Stimulated activated CD4-positive, alpha-beta T cell treated with anti-CD3 and anti-CD28 coated beads, TNF-alpha, amount 100 ng/mL, for 4 hours (primary cell): Measurements from ENCODE around the gene TEX30.
A peak's percentile ranks its signal among the peaks of the same experiment; 100 is the strongest.
"Not testable (repeated sequence)": the region's sequence is repeated elsewhere in the genome, so short reads cannot be mapped to it uniquely, and the experiment has no call there.

Source experiments
- DNase-seq, 3 experiments: peaks; one replicate each; pipeline ENCODE4 v3.0.0-alpha.2; 2020; ENCODE audit warnings: low read depth in 3 of 3

The TEX30 gene

DNA sequence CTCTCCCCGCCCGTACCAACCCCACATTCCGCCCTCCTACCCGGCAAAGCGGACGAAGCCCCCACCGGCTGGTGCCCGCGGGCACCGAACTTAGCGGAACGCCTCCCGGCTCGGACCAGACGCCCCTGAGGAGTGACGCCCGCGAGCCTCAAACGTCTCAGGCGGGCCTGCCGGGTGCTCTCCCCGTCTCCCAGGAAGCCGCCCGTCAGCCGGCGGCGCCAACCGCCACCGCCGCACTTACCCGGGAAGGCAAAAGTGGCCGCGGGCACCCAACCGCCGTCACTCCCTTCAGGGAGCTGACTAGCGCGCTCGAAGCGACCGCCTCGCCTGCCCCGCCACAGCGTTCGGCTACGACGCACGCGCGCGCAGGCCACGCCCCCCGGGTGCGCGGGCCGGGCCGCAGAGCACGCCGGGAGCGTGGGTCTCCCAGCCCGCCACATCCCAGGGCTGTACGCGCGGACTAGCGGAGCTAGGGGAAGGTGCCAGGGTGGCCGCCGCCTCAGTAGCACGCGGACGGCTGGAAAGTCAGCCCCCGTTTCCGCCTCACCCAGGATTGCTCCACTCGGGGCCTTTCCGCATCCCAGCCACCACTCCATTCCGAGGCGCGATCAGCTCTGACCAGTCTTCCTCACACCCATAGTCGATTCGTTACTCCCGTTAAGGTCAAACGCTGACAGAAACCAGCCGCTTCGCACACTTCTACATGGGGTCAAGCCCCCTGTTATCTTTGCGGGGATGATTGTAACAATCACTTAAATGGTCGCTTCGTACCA lies at the start of gene TEX30:
TSS of gene TEX30 (minus strand) at position 346 of the 773 bp plus-strand sequence. CDS start 3,760 bp downstream, outside the sequence.
- peak; percentile 73 to 79 (median 78) for DNase-seq

DNA sequence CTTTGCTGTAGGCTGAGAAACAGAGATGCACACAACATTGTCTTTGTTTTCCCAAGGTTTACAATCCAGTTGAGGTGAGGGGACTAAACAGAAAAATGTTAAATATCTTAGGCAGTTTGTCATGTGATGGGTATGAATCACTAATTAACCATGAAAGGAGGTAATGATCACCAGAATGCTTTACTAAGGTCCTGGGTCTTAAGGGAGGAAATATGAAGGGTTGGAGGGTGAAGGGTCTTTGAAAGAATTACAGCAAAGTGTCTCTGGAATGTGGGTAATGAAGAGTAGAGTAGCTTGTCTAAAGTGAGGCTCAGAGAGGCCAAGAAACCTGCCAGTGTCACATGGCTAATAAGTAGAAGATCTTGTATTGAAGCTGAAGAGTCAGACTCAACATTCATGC lies 44.3 kb upstream of the TEX30 start:
- DNase-seq = no peak

GRCh38 chr13:102817241-102817640 lies 43.7 kb upstream of the TEX30 start:
- DNase-seq = no peak

DNA sequence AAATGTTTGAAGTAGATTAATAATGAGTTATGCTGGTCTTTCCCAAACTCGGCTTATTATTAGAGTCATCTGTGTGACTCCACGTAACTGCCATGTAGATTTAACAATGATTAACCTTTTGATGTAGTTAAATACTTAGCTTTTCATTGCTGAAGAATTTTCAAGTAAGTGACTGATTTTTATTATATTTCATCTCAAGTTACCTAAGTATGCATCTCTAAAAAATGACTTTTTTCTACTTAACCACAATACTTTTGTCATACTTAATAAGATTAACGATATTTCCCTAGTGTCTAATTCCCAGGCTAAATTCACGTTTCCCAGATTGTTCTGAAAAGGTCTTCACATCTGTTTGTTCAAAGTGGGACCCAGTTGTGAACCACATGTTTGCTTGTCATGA lies 43.1 kb upstream of the TEX30 start:
- no peak for DNase-seq

DNA sequence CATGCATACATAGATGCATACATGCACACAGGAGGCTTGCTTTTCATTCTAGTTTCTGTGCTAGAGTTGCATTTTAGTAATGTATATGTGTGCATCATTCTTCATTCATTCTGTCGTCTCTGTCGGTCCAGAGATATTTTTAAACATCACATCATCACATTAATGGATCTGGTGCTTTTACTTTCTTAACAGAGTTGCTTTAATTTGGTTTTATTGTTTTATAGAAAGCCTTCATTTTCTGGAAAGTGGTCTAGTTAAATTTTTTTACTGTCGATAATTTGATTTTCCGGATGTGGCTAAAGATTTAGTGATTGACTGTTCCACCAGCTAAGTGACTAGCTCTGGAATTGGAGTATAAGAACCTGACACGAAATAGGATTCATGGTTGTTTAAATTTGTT lies 42.2 kb upstream of the TEX30 start:
- no peak for DNase-seq

DNA sequence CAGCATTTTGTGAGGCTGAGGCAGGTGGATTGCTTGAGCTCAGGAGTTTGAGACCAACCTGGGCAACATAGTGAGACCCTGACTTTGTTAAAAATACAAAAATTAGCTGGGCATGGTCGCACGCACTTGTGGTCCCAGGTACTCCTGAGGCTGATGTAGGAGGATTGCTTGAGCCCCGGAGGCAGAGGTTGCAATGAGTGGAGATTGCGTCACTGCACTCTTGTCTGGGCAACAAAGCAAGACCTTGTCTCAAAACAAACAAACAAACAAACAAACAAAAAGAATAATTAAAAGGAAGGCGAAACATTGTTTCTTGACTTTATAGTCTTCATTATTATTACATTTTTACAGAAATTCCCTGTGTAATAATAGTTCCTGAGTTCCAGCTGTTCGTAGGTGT lies 41.2 kb upstream of the TEX30 start:
- no peak for DNase-seq

DNA sequence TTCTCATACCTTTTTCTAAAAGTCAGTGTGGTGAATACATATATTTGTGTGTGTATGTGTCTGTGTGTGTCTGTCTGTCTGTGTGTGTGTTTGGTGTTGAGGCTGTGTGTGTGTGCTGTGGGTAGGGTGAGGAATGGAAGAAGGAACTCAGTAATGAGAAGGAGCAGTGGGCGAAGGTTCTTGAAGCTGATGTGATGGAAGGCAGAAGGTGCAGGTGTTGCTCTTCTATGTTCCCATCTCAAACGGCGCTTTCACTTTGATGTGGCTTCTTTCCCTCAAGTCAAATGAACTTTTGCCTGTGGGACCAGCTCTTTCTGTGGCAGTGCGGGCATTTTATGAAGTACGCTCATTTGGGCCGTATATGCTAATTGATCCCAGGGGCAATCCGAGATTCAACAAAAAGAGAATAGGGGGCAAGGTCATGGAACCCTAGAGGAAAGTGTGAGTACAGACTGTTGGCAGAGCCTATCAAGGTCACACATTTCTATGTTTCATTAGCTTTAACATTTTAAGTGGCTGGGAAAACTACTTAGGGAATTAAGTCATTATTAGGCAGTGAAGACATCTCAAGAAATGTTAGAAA lies 40.5 kb upstream of the TEX30 start:
- DNase-seq = no peak

DNA sequence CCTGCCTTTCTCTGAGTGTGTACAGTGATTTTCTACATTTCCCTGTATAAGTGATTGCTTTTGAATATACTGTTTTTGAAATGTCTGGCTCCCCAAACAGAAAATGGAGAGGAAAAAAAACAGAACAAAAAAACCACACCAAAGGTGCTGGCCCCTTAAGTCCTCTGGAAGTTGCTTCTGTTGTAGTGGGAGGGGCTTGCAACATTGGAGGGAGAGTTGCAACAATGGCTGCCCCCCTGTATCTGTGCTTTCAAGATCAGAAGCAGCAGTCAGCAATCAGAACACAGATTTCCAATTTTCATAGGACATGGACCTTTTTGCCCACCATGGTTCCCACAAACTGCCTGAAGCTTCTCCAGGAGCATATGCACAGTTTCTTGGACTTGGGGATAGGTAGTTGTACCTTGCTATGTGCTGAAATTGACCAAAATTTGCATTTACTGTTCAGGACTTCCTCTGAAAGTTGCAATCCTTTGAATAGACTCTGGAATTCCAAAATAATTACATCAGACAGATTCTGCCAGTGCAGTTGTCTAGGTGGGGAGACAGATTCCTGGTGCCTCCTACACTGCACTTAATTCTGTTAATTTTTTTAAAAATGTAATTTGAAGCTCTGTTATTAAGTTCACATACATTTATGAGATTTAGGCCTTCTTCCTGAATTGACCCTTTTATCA lies 39.2 kb upstream of the TEX30 start:
- DNase-seq = no peak

DNA sequence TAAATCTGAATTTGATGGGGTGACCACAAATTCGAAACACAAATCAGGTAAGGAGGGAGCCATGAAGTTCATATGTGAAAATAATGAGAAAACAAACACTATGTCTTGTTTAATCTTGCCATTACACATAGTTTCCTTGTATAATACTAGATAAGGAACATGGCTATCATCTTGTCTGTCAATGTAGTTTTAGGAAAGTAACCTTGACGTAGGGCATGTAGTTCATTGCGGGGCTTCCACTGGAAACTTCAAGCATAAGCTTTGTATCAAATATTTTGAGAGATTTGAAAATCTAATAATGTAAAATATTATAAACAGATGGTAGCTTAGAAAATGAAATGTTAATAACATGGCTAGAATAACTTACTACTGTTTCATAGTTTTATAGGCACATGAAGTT lies 34.1 kb upstream of the TEX30 start:
- DNase-seq = no peak

DNA sequence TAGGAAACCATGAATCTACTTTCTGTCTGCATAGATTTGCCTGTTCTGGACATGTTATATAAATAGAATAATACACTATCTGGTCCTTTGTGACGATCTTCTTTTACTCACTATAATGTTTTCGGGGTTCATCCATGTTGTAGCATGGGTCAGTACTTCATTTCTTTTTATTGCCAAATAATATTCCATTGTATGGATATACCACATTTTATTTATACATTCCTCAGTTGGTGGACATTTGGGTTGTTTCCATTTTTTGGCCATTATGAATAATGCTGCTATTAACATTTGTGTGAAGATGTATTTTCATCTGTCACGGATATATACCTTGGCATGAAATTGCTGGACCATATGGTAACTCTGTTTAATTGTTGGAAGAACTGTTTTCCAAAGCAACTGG lies 32.1 kb upstream of the TEX30 start:
- DNase-seq = no peak

DNA sequence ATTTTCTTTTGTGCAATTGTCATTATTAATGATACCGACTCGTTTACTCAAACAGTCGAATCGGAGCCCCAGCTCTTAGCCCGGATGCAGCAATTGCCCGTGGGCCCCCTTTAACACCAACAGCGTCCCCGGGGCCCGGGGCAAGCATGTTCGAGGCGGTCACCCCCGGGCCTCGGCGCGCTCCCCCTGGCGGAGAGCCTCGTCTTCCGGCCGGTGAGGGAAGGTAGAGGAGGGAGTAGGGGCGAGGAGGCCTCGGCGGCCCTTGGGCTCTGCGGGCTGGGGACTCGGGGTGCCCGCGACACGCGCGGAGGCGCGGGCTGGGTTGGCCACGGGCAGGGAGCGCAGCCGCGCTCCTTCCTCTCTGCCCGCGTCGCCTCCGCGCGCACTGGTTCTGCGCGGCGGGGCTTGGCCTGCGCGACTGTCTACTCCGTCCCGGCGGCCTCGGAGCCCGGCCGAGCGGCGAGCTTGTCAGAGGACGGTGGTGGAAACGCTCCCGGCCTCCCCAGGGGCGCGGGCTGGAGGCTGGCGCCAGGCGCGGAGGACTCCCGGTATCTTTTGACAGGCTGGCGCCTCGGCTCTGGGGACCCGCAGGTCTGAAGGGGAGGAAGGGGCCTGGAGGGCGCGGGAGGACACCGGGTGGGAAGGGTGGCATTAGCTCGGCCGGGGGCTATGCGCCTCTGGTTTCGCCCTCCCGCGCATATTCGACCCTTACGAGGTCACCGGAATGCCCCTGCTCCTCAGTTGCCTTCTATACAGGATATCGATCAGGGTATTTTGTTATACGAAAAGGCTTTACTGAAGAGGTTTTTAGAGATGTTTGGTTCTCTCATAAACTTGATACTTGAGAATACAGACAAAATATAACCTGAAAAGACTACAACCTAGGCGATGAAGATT lies 26.8 kb upstream of the TEX30 start:
- DNase-seq = peak; percentile 55 to 68 (median 65)

- peak in 1 of 3 experiments; percentile 12 for DNase-seq
Measured at GRCh38 chr13:102799426-102800144, 26.0 kb upstream of the TEX30 start.

GRCh38 chr13:102798581-102799425 lies 25.2 kb upstream of the TEX30 start, which contains the start of the genes BIVM and POGLUT2:
Gene BIVM, plus strand, starts transcription at chr13:102799119. Its CDS starts 8,149 bp downstream, at chr13:102807268.
Gene POGLUT2, minus strand, starts transcription at chr13:102798976. Its CDS starts 306 bp downstream, at chr13:102798670.
- DNase-seq = peak in 1 of 3 experiments; percentile 45

GRCh38 chr13:102793611-102794355 lies 20.2 kb upstream of the TEX30 start:
- no peak for DNase-seq

- DNase-seq = no peak
Measured at GRCh38 chr13:102792396-102792795, 18.8 kb upstream of the TEX30 start.

- no peak for DNase-seq
Measured at GRCh38 chr13:102788683-102789082, 15.1 kb upstream of the TEX30 start.

- no peak for DNase-seq
Measured at GRCh38 chr13:102784483-102784882, 10.9 kb upstream of the TEX30 start.

- no peak for DNase-seq
Measured at GRCh38 chr13:102781591-102781990, 8.0 kb upstream of the TEX30 start.

- not testable (repeated sequence) for DNase-seq
Measured at GRCh38 chr13:102780656-102781055, 7.1 kb upstream of the TEX30 start.
